ENCODE results near the gene GGA1.

GGA1 gene

GRCh38 chr22:37570661-37570976 lies 38.0 kb upstream of the GGA1 start:
- no peak overlapping the region for H2AFZ ChIP-seq (ENCODE audit: low read length)
- no peak overlapping the region for H3K27ac ChIP-seq (ENCODE audit: low read depth, low read length, poor library complexity, severe bottlenecking)
- no peaks in the 10 kb centered on the region for H3K79me2 ChIP-seq (ENCODE audit: insufficient read depth, low read length)
- H3K9me3 ChIP-seq (ENCODE audit: low read length), result no peaks in the 10 kb centered on the region
- H3K4me2 ChIP-seq (ENCODE audit: low read length), result no peak overlapping the region
- peaks cover 17% of the 10 kb centered on the region for H3K27me3 ChIP-seq (ENCODE audit: insufficient read depth, low read length)
- H3K9me2 ChIP-seq (ENCODE audit: low read depth, low read length), result no peaks in the 10 kb centered on the region
- H3K4me3 ChIP-seq (ENCODE audit: low read depth, low read length, poor library complexity, severe bottlenecking), result no peak overlapping the region
- H4K20me1 ChIP-seq (ENCODE audit: insufficient read depth, low read length), result no peaks in the 10 kb centered on the region
- TF ChIP-seq EZH2 (IDR thresholded peaks at IDR 0.05; ENCODE audit: borderline replicate concordance, low read length), result no peak
- TF ChIP-seq CTCF (IDR thresholded peaks at IDR 0.05; ENCODE audit: low read length), result no peak
- H3K9ac ChIP-seq (ENCODE audit: low read length), result no peak overlapping the region
- no peaks in the 10 kb centered on the region for H3F3A ChIP-seq (ENCODE audit: insufficient read depth, low read length)
- H3K4me1 ChIP-seq (ENCODE audit: insufficient read depth, low read length, severe bottlenecking), result no peaks in the 10 kb centered on the region
- H3K36me3 ChIP-seq (ENCODE audit: insufficient read depth, low read length), result no peaks in the 10 kb centered on the region

- Histone ChIP-seq H3K9me3 (ENCODE audit: low read length) (no peaks in the 10 kb centered on the region), H3K9me2 (ENCODE audit: low read depth, low read length) (no peaks in the 10 kb centered on the region), H3K27ac (ENCODE audit: low read depth, low read length, poor library complexity, severe bottlenecking) (no peak overlapping the region), H3K27me3 (ENCODE audit: insufficient read depth, low read length) (peaks cover 14% of the 10 kb centered on the region), H3K79me2 (ENCODE audit: insufficient read depth, low read length) (no peaks in the 10 kb centered on the region), H2AFZ (ENCODE audit: low read length) (no peak overlapping the region), H3K36me3 (ENCODE audit: insufficient read depth, low read length) (no peaks in the 10 kb centered on the region), H3F3A (ENCODE audit: insufficient read depth, low read length) (no peaks in the 10 kb centered on the region), H3K4me1 (ENCODE audit: insufficient read depth, low read length, severe bottlenecking) (no peaks in the 10 kb centered on the region), H3K4me3 (ENCODE audit: low read depth, low read length, poor library complexity, severe bottlenecking) (no peak overlapping the region), H3K4me2 (ENCODE audit: low read length) (no peak overlapping the region), H4K20me1 (ENCODE audit: insufficient read depth, low read length) (no peaks in the 10 kb centered on the region), H3K9ac (ENCODE audit: low read length) (no peak overlapping the region)
- peak; percentile 19; the same call in 1 of the 2 replicates for TF ChIP-seq CTCF (IDR thresholded peaks at IDR 0.05; ENCODE audit: low read length)
- TF ChIP-seq EZH2 (IDR thresholded peaks at IDR 0.05; ENCODE audit: borderline replicate concordance, low read length), result no peak
Observed at GRCh38 chr22:37571258-37571991, 37.2 kb upstream of the GGA1 start.

DNA sequence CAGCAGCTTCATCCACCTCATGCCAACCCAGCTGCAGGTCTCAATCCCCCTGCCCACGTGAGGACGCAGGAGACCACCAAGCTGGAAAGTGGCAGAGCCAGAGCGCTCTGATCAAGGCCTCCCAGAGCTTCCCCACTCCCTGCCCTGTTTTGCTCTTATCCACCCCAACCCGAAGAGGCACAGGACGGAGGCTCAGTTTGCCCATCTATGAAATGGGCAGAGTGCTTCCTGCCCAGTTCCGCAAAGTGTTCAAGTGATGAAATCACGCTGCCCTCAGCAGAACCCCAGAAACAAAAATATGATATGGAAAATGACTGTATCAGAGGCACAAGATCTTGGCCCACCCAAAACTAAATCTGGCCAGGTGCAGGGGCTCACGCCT lies 36.7 kb upstream of the GGA1 start:
- H3K4me1 ChIP-seq (ENCODE audit: insufficient read depth, low read length, severe bottlenecking), result no peaks in the 10 kb centered on the region
- H3K27me3 ChIP-seq (ENCODE audit: insufficient read depth, low read length), result peaks cover 9% of the 10 kb centered on the region
- TF ChIP-seq EZH2 (IDR thresholded peaks at IDR 0.05; ENCODE audit: borderline replicate concordance, low read length) (no peak), CTCF (IDR thresholded peaks at IDR 0.05; ENCODE audit: low read length) (no peak)
- H3K9me2 ChIP-seq (ENCODE audit: low read depth, low read length), result no peaks in the 10 kb centered on the region
- H2AFZ ChIP-seq (ENCODE audit: low read length), result no peak overlapping the region
- no peaks in the 10 kb centered on the region for H3K36me3 ChIP-seq (ENCODE audit: insufficient read depth, low read length)
- H3K4me3 ChIP-seq (ENCODE audit: low read depth, low read length, poor library complexity, severe bottlenecking), result no peak overlapping the region
- no peak overlapping the region for H3K4me2 ChIP-seq (ENCODE audit: low read length)
- H3F3A ChIP-seq (ENCODE audit: insufficient read depth, low read length), result no peaks in the 10 kb centered on the region
- H3K9me3 ChIP-seq (ENCODE audit: low read length), result no peaks in the 10 kb centered on the region
- no peak overlapping the region for H3K27ac ChIP-seq (ENCODE audit: low read depth, low read length, poor library complexity, severe bottlenecking)
- H4K20me1 ChIP-seq (ENCODE audit: insufficient read depth, low read length), result no peaks in the 10 kb centered on the region
- no peak overlapping the region for H3K9ac ChIP-seq (ENCODE audit: low read length)
- H3K79me2 ChIP-seq (ENCODE audit: insufficient read depth, low read length), result no peaks in the 10 kb centered on the region

Data from OCI-LY1 (cell line).